Activated CD8-positive, alpha-beta memory T cell treated with anti-CD3 and anti-CD28 coated beads for 1 hour (primary cell): ENCODE data around the gene MPHOSPH10.
"Not testable (repeated sequence)": the region's sequence is repeated elsewhere in the genome, so short reads cannot be mapped to it uniquely, and the experiment has no call there.

Experiments
- DNase-seq, 2 donors: peaks; one replicate each; pipeline ENCODE4 v3.0.0-alpha.2; 2020; ENCODE audit warnings: low read depth in 1 of 2; ENCODE audit errors: extremely low read depth in 1 of 2

Gene MPHOSPH10

GRCh38 chr2:71122387-71123298, 7.8 kb upstream of the MPHOSPH10 start:
- no peak for DNase-seq

DNA sequence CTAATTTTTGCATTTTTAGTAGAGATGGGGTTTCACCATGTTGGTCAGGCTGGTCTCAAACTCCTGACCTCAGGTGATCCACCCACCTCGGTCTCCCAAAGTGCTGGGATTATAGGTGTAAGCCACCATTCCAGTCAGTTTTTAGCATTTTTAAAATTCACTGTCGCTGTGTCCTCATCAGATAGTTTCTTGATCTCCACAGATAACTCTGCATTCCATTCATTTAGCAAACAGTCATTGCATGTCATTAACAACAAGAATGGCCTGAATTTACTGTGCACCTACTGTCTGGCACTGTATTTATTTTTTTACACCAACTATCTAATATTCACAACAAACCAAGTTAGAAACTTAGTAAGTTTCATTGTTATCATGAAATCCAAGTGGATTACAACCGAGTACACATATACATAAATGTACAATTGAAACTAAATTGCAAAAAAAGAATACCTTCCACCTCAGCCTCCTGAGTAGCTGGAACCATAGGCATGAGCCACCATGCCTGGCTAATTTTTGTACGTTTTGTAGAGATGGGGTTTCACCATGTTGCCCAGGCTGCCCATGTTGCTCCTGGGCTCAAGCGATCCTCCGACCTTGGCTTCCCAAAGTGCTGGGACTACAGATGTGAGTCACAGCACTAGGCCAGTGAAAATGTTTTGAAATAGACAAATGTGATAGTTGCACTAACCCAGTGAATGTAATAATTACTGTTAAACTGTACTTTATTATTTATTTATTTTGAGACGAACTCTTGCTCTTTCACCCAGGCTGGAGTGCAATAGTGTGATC, 4.7 kb upstream of the MPHOSPH10 start:
- no peak for DNase-seq

- DNase-seq, result no peak
Observed at GRCh38 chr2:71126957-71127356, 3.5 kb upstream of the MPHOSPH10 start.

DNA sequence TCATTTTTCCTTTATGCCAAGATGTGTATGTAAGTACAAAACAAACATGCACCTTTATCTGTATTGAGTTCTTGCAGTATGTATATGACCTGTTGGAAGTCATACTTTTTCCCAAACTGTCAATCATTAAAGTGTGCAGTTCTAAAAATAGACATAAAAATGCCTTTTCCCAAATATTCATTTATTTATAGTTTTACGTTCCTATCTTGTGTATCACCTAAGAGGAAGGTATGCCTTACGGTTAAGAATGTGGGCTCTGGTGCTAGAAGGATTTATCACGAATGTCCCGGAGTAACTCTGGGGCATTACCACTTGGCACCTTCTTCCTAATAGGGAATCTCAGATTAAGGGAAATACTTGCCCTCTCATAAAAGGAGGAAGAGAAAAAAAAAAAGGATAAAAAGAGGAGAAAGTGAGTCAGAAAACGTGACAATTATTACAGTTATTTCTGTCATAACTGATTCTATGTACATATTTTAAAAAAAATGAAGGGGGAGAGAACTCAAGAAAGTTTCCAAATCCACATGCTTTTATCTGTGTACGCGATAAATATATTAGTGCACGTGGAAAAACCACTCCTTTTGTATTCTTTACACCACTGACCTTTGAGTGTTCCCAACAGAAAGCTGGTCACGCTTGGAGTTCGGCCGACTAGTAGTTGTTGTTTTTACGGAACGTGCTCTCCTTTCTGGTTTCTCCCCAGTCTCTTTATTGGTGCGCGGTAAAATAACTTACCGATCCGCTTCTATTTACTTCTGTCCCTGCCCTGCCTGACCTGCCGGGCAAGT, 1.1 kb upstream of the MPHOSPH10 start:
- DNase-seq, result no peak

DNA sequence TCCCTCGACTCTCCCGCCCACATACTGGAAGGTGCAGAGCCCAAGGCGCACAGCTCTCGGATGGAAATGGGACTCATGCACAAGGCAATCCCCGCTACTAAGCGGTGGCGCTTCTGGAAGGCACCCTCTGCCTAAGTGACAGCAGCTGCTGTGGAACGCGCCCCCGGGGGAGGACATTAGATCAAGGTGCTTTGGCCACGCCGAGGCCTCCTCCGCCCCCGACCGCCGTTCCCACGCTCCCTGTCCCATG, 607 bp upstream of the MPHOSPH10 start:
- peak in 1 of 2 donors; percentile 1 for DNase-seq

GRCh38 chr2:71130905-71131244, 441 bp downstream of the MPHOSPH10 start:
- no peak for DNase-seq

GRCh38 chr2:71131387-71132166, 1.1 kb downstream of the MPHOSPH10 start:
- DNase-seq, result not testable (repeated sequence)

GRCh38 chr2:71133603-71134002, 3.2 kb downstream of the MPHOSPH10 start:
- DNase-seq, result no peak

DNA sequence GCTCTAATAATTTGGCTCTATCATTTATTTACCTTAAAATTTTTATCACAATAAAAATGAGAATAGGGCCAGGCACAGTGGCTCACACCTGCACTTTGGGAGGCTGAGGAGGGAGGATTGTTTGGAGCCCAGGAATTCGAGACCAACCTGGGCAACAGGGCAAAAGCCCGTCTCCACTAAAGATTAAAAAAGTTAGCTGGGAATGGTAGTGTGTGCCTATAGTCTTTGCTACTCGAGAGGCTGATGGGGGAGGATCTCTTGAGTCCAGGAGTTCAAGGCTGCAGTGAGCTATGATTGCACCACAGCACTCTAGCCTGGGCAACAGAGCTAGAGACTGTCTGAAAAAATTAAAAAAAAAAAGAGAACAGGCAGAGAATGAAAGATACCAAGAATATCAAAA, 5.7 kb downstream of the MPHOSPH10 start:
- no peak for DNase-seq

DNA sequence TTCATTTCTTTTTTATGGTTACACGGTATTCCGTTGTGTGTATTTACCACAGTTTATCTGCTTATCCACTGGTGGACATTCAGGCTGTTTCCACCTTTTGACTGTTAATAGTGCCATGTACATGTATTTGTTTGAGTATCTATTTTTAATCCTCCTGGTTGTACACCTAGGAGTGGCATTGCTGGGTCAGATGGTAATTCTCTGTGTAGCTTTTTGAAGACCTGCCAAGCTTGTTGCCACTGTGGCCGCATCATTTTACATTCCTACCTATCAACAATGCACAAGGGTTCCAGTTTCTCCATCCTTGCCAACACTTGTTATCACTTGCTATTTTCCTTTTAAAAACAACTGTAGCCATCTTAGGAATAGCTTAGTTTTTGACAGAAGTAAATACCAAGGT, 13.3 kb downstream of the MPHOSPH10 start:
- DNase-seq, result no peak

GRCh38 chr2:71148506-71149063, 18.2 kb downstream of the MPHOSPH10 start:
- no peak for DNase-seq

- no peak for DNase-seq
Observed at GRCh38 chr2:71150082-71150816, 19.8 kb downstream of the MPHOSPH10 start.

DNA sequence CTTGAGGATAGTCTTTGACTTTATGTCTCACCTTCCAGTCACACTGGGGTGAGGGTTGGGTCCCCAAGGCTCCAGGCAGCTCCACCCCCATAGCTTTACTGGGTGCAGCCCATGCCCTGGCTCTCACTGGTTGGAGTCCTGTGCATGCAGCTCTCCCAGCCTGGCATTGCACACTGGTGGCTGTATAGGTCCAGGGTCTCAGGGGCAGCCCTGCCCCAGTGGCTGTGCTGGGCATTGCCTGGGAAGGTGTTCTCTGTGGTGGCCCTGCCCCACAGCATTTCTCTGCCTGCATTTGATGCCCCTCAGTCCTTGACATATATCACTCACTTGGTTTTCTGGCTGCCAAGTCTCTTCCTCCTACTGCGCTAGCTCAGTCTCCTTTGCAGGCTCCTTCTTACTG, 21.2 kb downstream of the MPHOSPH10 start:
- DNase-seq, result no peak

- DNase-seq, result no peak
Observed at GRCh38 chr2:71153585-71154224, 23.3 kb downstream of the MPHOSPH10 start.

DNA sequence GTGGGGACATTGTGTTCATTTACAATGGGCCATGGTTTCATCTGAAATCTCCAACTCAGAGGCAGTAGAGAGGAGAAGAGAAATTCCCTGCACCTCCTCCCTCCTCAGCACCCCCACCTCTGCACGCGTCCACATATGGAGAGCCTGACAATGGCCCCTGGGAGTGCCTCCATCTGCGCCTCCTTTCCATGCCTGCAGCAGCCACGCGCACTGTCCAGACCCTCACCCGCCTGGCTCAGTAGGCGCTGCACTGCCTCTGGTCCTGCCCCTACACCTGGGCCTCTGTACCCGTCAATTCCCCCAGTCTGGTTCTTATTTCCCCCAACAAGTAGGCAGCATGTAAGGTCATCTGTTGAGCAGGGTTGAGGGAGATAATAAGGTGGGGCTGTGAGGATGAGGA, 23.8 kb downstream of the MPHOSPH10 start:
- DNase-seq, result no peak

DNA sequence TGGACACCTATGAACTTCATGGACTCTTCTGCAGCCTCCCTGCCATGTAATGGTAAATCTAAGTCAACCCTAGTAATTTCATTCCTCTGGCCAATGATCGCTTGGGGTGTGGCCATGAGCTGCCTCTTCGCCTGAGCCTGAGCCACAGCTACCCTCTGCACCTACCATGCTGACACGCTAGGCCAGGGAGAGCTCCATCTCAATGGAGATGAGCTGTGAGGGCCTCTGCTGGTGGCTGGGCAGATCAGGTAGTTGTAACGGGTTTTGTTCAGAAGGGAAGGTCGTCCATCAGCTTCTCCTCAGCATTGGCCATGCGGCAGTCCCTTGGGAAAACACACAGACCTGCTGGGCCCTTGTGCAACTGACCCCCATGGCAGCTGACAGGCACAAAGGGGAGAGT, 24.4 kb downstream of the MPHOSPH10 start:
- no peak for DNase-seq

DNA sequence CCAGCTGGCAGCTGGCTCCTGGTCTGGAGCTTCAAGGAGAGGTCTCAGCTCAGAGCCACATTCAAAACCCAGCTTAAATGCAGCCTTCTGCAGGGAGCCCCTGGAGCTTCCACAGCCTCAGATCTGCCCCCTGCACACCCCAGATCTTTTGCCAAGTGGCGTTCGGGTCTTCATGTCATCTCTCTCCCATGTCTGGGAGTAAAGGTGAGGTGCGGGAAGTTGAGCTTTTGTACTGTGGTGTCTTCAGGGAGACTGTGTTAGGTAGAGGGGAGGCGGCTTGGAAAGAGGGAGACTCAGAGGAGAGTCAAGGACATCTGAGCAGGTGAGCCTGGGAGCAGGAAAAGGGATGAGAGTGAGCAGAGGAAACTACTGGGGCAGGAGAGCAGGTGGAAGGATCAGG, 25.4 kb downstream of the MPHOSPH10 start:
- no peak for DNase-seq

- DNase-seq, result no peak
Observed at GRCh38 chr2:71156573-71156972, 26.1 kb downstream of the MPHOSPH10 start.

- peak; percentile 14 to 33 for DNase-seq
Observed at GRCh38 chr2:71157124-71157793, 26.8 kb downstream of the MPHOSPH10 start.
